Measurements from ENCODE around the gene POLD1. TPM values are rescaled to one million over a fixed set of nuclear protein-coding genes. Genes with fewer than 3 reads are reported as not detected.

The POLD1 gene
- total RNA-seq, 2 donors from 2014 or later: 12.8 to 39.5 TPM

GRCh38 chr19:50430888-50431342, 46.8 kb downstream of the POLD1 start:
- Histone ChIP-seq H3K4me1 (ENCODE audit: control insufficient read depth in 1 of 2, low read depth in 2 of 2) (peaks cover 6 to 13% of the 10 kb centered on the region in 2 donors), H3K27me3 (replicated peaks; ENCODE audit: insufficient read depth) (peaks cover 5% of the 10 kb centered on the region), H3K27ac (no peak overlapping the region), H3K36me3 (no peaks in the 10 kb centered on the region), H3K4me3 (peak overlapping the region; percentile 72), H3K9me3 (no peaks in the 10 kb centered on the region)
- no peak for ATAC-seq (ENCODE audit: insufficient number of reproducible peaks, low FRiP score, low read depth)
- DNase-seq (ENCODE audit: low spot score): no peak
- no peak for TF ChIP-seq CTCF (IDR thresholded peaks at IDR 0.05)

- Histone ChIP-seq H3K27ac (no peak overlapping the region), H3K36me3 (no peaks in the 10 kb centered on the region), H3K4me1 (ENCODE audit: control insufficient read depth in 1 of 2, low read depth in 2 of 2) (peaks cover 6 to 13% of the 10 kb centered on the region in 2 donors), H3K9me3 (no peaks in the 10 kb centered on the region), H3K4me3 (peak overlapping the region; percentile 72), H3K27me3 (replicated peaks; ENCODE audit: insufficient read depth) (peaks cover 5% of the 10 kb centered on the region)
- TF ChIP-seq CTCF (IDR thresholded peaks at IDR 0.05): no peak
- DNase-seq (ENCODE audit: low spot score): peak; percentile 21
- peak; percentile 71 for ATAC-seq (ENCODE audit: insufficient number of reproducible peaks, low FRiP score, low read depth)
Observed at GRCh38 chr19:50431343-50432220, 47.4 kb downstream of the POLD1 start.

- Histone ChIP-seq H3K9me3 (no peaks in the 10 kb centered on the region), H3K4me3 (peak within 1 kb of the TSS; percentile 72), H3K27me3 (replicated peaks; ENCODE audit: insufficient read depth) (peaks cover 5% of the 10 kb centered on the region), H3K4me1 (ENCODE audit: control insufficient read depth in 1 of 2, low read depth in 2 of 2) (peaks cover 6 to 13% of the 10 kb centered on the region in 2 donors), H3K27ac (peak within 1 kb of the TSS in 1 of 2 donors; percentile 7), H3K36me3 (no peaks in the 10 kb centered on the region)
- no peak for TF ChIP-seq CTCF (IDR thresholded peaks at IDR 0.05)
- no peak for ATAC-seq (ENCODE audit: insufficient number of reproducible peaks, low FRiP score, low read depth)
- no peak for DNase-seq (ENCODE audit: low spot score)
Observed at GRCh38 chr19:50432221-50433028, 48.3 kb downstream of the POLD1 start, which contains the start of gene MYBPC2. Gene MYBPC2 (plus strand): TSS chr19:50432892. CDS start chr19:50432954, 62 bp downstream.

- DNase-seq (ENCODE audit: low spot score): no peak
- Histone ChIP-seq H3K9me3 (no peaks in the 10 kb centered on the region), H3K4me1 (ENCODE audit: control insufficient read depth in 1 of 2, low read depth in 2 of 2) (peaks cover 6 to 13% of the 10 kb centered on the region in 2 donors), H3K4me3 (no peak overlapping the region), H3K36me3 (no peaks in the 10 kb centered on the region), H3K27me3 (replicated peaks; ENCODE audit: insufficient read depth) (peaks cover 5% of the 10 kb centered on the region), H3K27ac (no peak overlapping the region)
- TF ChIP-seq CTCF (IDR thresholded peaks at IDR 0.05): no peak
- ATAC-seq (ENCODE audit: insufficient number of reproducible peaks, low FRiP score, low read depth): no peak
Observed at GRCh38 chr19:50433201-50434180, 49.3 kb downstream of the POLD1 start.

Data from thoracic aorta (tissue), 2 donors.